ENCODE results near the gene PTBP1.

PTBP1 gene

DNA sequence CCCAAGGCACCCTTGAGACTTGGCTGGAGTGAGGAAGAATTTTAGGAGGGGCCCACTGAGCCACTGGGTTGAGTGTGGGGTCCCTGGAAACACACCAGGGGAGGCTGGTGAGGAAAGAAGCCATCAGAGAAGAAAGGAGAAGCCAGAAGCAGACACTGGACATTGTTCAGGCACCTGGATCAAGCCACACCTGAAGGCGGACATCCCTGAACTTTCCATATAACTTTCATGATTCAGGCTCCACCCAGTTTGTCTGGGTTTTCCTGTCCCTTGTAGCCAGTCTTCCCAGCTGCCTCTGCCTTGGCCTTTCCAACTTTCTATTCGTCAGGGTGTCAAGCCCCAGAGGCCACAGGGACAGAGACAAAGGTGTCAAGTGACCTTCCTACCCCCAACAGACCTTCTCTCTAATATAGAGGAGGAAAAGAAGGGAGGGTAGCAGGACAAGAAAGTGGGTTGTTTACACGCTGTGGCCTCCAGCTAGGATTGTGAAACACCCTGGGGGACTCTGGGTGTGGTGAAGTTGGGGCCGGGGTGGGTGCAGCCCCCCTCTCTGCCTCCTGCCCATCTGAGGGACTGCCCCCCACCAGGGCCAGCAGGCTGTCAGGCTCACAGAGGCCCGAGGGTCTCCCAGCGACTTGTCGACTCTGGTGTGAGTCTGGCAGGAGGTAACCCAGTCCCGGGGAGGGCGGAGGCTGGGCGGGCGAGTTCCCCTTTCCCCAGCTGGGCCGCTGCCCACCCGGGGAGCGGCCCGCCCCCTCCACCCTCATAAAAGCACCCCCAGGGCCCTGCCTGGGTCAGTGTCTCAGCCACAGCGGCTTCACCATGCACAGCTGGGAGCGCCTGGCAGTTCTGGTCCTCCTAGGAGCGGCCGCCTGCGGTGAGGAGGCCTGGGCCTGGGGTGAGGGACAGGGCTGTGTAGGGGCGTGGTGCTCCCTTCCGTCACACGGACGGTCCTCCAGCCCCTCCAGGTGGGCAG is 61.9 kb downstream of the PTBP1 start, which contains the start of gene CFD:
Gene CFD, plus strand, starts transcription at position 797 of the 976 bp plus-strand sequence. Its CDS starts 26 bp downstream, at position 823.
- FAIRE-seq: no peak

DNA sequence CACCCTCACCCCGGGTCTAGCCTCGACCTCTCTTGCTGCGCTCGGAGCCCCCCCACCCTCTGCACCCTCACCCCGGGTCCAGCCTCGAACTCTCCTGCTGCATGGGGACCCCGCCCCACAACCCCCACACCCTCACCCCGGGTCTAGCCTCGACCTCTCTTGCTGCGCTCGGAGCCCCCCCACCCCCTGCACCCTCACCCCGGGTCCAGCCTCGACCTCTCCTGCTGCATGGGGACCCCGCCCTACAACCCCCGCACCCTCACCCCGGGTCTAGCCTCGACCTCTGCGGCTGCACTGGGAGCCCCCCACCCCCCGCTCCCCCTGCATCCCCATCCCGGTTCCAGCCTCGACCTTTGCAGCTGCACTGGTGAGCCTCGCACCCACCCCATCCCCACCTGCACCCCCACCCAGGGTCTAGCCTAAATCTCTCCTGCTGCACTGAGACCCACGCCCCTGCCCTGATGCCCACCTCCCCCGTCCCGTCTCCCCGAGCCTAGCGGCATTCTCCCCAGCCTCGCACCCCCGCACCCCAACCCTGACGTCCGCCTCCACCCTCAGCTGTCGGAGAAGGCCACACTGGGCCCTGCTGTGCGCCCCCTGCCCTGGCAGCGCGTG is 64.0 kb downstream of the PTBP1 start:
- no peak for FAIRE-seq
